ENCODE results near the gene SERPING1. TPM values are rescaled to one million over a fixed set of nuclear protein-coding genes. Genes with fewer than 3 reads are reported as not detected.

Gene SERPING1
- total RNA-seq, 2 donors from 2014 or later, result 166 to 216 TPM

DNA sequence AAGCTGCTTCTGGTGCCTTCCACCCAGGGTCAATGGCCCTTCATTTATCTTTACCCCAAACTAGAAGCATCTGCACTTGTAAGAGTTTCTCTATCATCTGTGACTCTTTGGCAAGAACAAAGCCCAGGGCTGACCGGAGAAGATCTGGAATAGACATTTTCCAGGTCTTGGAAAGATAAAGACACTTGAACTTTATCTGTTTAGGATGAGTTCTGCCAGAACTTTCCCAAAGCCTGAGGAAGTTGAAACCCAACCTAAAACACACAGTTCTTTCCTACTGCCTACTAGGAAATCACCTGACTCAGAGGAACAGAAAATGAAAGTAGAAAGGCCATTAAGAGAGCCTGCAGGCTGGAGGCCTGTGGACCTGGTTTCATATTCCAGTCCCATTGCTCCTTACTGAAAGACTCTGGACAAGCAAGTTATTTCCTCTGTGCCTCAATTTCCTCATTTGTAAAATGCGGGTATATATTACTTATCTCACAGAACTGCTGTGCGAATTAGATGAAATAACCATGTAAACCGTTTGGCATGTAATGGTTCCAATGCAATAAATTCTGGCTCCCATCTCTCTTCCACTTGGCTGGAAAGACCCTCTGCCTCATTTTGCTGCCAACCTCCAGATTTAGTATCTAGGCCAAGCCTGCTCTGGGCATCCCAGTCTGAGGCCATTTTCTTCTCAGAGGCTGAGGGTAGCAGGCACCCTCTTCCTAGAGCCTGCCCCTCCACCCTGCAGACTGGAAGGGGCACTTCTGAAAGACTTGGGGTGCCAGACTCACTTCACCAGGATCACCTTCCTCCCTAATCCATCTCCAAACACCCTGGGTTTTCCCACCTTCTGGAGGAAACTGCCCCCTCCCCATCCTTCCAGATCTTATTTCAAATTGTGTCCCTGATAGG lies 31.2 kb upstream of the SERPING1 start:
- peak overlapping the region; percentile 28 to 81 (median 64) for H3K27ac ChIP-seq
- WGBS, 2 donors, result 68 to 74% methylated on average over 4 of the region's 4 CpGs
- peak; percentile 56 for ATAC-seq
- no peaks in the 10 kb centered on the region for H3K9me3 ChIP-seq
- H3K4me3 ChIP-seq, result peak overlapping the region in 1 of 2 donors; percentile 81
- peaks cover 19% of the 10 kb centered on the region for H3K4me1 ChIP-seq
- TF ChIP-seq CTCF (IDR thresholded peaks at IDR 0.05), result no peak
- peak in 1 of 3 donors; percentile 9 for TF ChIP-seq POLR2A (IDR thresholded peaks at IDR 0.05)
- intact Hi-C loops (cut with DNase I), result no loop called here
- H3K36me3 ChIP-seq (replicated peaks in 1 of 2; ENCODE audit: insufficient read depth in 1 of 2, low read depth in 2 of 2), result no peaks in the 10 kb centered on the region
- no peaks in the 10 kb centered on the region for H3K27me3 ChIP-seq
- DNase-seq, result peak in 2 of 4 donors; percentile 43 to 48

GRCh38 chr11:57566905-57567514 lies 30.5 kb upstream of the SERPING1 start:
- H3K4me3 ChIP-seq, result peak overlapping the region; percentile 81 to 92
- H3K36me3 ChIP-seq (replicated peaks in 1 of 2; ENCODE audit: insufficient read depth in 1 of 2, low read depth in 2 of 2), result no peaks in the 10 kb centered on the region
- H3K9me3 ChIP-seq, result no peaks in the 10 kb centered on the region
- no peak for ATAC-seq
- H3K4me1 ChIP-seq, result peaks cover 19% of the 10 kb centered on the region
- 20 to 30% methylated on average over 10 to 14 of the region's 15 CpGs for WGBS, 2 donors
- DNase-seq, result no peak
- TF ChIP-seq POLR2A (IDR thresholded peaks at IDR 0.05) (no peak), CTCF (IDR thresholded peaks at IDR 0.05) (no peak)
- H3K27ac ChIP-seq, result peak overlapping the region; percentile 45 to 81 (median 64)
- intact Hi-C loops (cut with DNase I), result no loop called here
- no peaks in the 10 kb centered on the region for H3K27me3 ChIP-seq

DNA sequence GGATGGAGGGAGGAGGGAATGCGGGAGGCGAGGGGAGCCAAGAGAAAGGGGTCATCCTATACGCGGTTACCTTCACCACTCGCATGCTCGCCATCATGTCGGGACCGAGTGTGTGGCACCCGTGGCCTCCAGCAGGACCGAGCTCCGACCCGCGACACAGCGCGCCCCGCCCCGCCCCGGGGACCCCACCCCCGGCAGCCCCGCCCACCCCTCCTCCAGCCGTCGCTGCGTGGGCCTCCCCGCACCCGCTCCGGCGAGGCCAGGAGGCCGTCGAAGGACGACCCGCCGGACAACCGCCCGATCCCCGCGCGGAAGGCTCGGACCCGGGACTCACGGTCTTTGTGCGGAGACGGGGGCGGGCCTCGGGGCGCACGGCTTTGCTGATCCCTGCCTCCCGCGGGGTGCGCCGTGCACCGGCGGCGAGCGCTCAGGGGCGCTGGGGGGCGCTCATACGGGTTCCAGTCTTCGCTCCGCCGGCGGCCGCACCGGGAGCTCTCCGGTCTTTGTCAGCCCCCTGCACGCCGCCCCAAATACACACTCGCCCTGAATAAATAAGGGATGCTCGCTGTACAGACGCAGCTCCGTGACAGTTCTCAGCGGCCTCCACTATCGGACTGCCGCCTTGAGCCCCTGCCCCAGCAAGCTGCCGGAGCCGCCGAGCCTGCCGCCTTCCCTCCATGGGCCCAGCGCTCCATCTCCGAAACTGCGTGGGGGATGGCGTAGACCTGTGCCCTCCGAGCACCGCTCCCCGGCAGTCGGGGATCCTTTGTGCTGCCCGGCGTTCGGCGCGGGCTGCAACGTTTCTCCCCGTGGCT lies 29.8 kb upstream of the SERPING1 start, which contains the start of gene UBE2L6:
Gene UBE2L6 (minus strand): TSS at position 158 of the 815 bp plus-strand sequence. CDS start 61 bp downstream, at position 97.
- Histone ChIP-seq H3K36me3 (replicated peaks in 1 of 2; ENCODE audit: insufficient read depth in 1 of 2, low read depth in 2 of 2) (no peaks in the 10 kb centered on the region), H3K27ac (peak within 1 kb of the TSS; percentile 45 to 81 (median 69)), H3K4me1 (peaks cover 19% of the 10 kb centered on the region), H3K4me3 (peak within 1 kb of the TSS; percentile 81 to 92), H3K9me3 (no peaks in the 10 kb centered on the region), H3K27me3 (no peaks in the 10 kb centered on the region)
- intact Hi-C loops (cut with DNase I), result no loop called here
- 0 to 1% methylated on average over 30 to 70 of the region's 92 CpGs for WGBS, 2 donors
- DNase-seq (peak; percentile 39 to 84 (median 77)), ATAC-seq (peak; percentile 79)
- TF ChIP-seq CTCF (IDR thresholded peaks at IDR 0.05) (peak in 4 of 7 experiments; percentile 2 to 87 (median 80)), POLR2A (IDR thresholded peaks at IDR 0.05) (peak; percentile 5 to 28 (median 22))

DNA sequence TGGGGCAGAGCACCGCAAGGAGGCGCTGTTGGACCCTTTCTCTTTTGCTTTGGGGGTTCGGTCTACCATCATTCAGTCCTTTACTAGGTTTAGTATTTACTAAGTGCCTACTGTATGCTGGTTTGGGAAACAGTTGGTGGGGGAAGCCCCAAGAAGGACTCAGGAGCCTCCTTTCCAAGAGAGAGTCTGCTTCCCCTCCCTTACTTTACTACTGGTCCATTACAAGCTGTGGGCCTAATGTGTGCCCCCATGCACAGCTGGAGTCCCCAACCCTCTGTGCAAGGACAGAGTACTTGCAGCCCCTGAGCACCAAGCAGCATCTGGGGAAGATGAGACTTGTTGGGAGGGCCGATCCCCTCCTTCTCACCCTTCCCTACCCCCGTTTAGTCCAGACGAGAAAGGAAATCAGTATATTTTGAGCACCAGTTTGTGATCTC lies 29.1 kb upstream of the SERPING1 start:
- ATAC-seq (no peak), DNase-seq (peak in 1 of 4 donors; percentile 77)
- 23 to 43% methylated on average over 6 of the region's 6 CpGs for WGBS, 2 donors
- TF ChIP-seq CTCF (IDR thresholded peaks at IDR 0.05) (peak in 4 of 7 experiments; percentile 79 to 87 (median 83)), POLR2A (IDR thresholded peaks at IDR 0.05) (no peak)
- intact Hi-C loops (cut with DNase I), result no loop called here
- H3K9me3 ChIP-seq, result no peaks in the 10 kb centered on the region
- H3K4me1 ChIP-seq, result peaks cover 19% of the 10 kb centered on the region
- H3K27ac ChIP-seq, result peak overlapping the region in 3 of 4 donors; percentile 68 to 81 (median 70)
- H3K36me3 ChIP-seq (replicated peaks in 1 of 2; ENCODE audit: insufficient read depth in 1 of 2, low read depth in 2 of 2), result no peaks in the 10 kb centered on the region
- no peaks in the 10 kb centered on the region for H3K27me3 ChIP-seq
- H3K4me3 ChIP-seq, result peak overlapping the region in 1 of 2 donors; percentile 81

All from body of pancreas (tissue), 4 donors.